Common myeloid progenitor, CD34-positive (primary cell): ENCODE data around the gene NDNF.

Source experiments
- CTCF ChIA-PET: fragments of 350-600 bp; sonication (Branson Sonifier 250); formaldehyde crosslinking; loops from one replicate; lab custom pipeline; 2021; ENCODE audit warnings: antibody characterized with exemption; lab: Charles Lee
- POLR2A ChIA-PET: fragments of 350-600 bp; sonication (Branson Sonifier 250); formaldehyde crosslinking; loops from one replicate; lab custom pipeline; 2021; ENCODE audit warnings: antibody characterized with exemption; lab: Charles Lee
- DNase-seq, 3 donors: peaks; one replicate each; pipeline versions ENCODE4 v3.0.0 to v3.0.0-alpha.2; 2013
- H3K27ac ChIP-seq, 2 experiments: 1 replicate in 1 of 2; 2 replicates in 1 of 2; pipeline ENCODE4 v1.7.0; 2013; ENCODE audit warnings: inconsistent platforms in 2 of 2, low read length in 2 of 2, mild to moderate bottlenecking in 2 of 2, low read depth in 1 of 2, moderate library complexity in 1 of 2; ENCODE audit not compliant: severe bottlenecking in 2 of 2, insufficient read depth in 1 of 2, poor library complexity in 1 of 2
- H3K27me3 ChIP-seq, 5 experiments: replicated peaks in 2 of 5; 1 replicate in 3 of 5; 2 replicates in 2 of 5; pipeline versions ENCODE4 v1.6.1 to v1.7.0; 2013; ENCODE audit warnings: low read length in 4 of 5, mild to moderate bottlenecking in 2 of 5, moderate library complexity in 2 of 5, inconsistent platforms in 1 of 5; ENCODE audit not compliant: insufficient read depth in 5 of 5, control insufficient read depth in 4 of 5
- H3K36me3 ChIP-seq, 4 experiments: 1 replicate in 2 of 4; 2 replicates in 2 of 4; pipeline versions ENCODE4 v1.6.1 to v1.7.0; 2013; ENCODE audit warnings: low read length in 3 of 4, control low read depth in 1 of 4, mild to moderate bottlenecking in 1 of 4; ENCODE audit not compliant: control insufficient read depth in 4 of 4, insufficient read depth in 4 of 4
- H3K4me1 ChIP-seq, 4 experiments: 1 replicate in 3 of 4; 2 replicates in 1 of 4; pipeline versions ENCODE4 v1.6.1 to v1.7.1; 2013; ENCODE audit warnings: low read length in 3 of 4, mild to moderate bottlenecking in 3 of 4, control low read depth in 1 of 4, inconsistent platforms in 1 of 4, moderate library complexity in 1 of 4; ENCODE audit not compliant: control insufficient read depth in 4 of 4, insufficient read depth in 4 of 4; ENCODE audit errors: control extremely low read depth in 1 of 4
- H3K4me3 ChIP-seq, 7 experiments: 1 replicate in 4 of 7; 2 replicates in 3 of 7; pipeline versions ENCODE4 v1.5.1 to v1.7.0; 2013; ENCODE audit warnings: mild to moderate bottlenecking in 7 of 7, low read length in 6 of 7, moderate library complexity in 6 of 7, inconsistent platforms in 2 of 7, low read depth in 2 of 7, control low read depth in 1 of 7; ENCODE audit not compliant: insufficient read depth in 4 of 7, control insufficient read depth in 1 of 7; ENCODE audit errors: extremely low read depth in 1 of 7
- H3K9me3 ChIP-seq, 5 experiments: 1 replicate in 4 of 5; 2 replicates in 1 of 5; pipeline versions ENCODE4 v1.6.1 to v1.7.1; 2013; ENCODE audit warnings: low read length in 4 of 5, mild to moderate bottlenecking in 2 of 5, inconsistent platforms in 1 of 5, low read depth in 1 of 5, moderate library complexity in 1 of 5; ENCODE audit not compliant: control insufficient read depth in 4 of 5, insufficient read depth in 2 of 5; ENCODE audit errors: control extremely low read depth in 1 of 5
- whole genome bisulfite sequencing: methylation state at CpG from one replicate; pipeline ENCODE4 v1.1.5; 2013; ENCODE audit not compliant: insufficient coverage; 5-methylcytosine and 5-hydroxymethylcytosine counted together

Gene NDNF

DNA sequence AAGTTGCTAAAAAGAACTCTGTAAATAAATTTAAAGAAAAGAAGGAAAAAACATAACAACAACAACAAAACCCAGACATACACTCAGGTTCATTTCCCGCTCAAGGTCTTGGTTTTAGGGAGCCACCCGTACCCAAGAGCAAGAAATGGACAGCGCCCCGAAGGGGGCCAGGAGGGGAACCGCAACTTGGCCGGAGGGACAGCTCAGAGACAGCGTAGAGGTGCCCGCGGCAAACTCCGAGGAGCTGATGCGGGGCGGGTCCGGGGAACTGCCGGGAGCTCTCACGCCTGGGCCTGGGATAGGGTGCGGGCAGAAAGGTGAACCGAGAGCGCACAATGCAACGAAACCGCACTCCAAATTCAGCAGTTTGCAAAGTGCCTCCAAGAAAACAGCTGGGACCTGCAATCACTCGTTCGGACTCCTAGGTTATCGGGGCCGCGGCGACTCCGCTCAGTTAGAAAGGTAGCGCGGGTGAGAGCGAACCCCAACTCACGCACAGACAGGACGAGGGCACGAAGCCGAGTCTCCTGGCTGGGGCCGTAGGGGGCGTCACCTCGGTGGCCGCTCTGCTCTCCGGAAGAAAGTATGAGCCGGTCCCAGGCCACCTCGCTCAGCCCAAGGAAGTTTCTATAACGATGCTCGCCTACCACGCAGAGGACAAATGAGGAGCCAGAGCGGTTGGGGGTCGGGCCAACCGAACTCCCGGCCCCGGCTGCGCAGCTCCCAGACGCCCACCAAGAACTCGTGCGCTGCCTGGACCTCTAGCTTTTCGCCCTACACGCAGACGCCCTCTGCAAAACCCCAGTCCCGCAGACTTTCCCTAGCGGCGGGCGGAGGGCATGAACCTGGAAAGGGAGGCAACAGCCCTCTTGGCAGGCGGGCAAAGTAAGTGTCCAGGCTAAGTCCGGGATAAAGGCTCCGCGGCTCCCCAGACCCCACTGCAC, 1.4 kb downstream of the NDNF start:
- H3K27ac ChIP-seq, result no peak overlapping the region
- H3K27me3 ChIP-seq, result peaks cover 29 to 90% (median 47%) of the 10 kb centered on the region in 5 experiments
- CTCF ChIA-PET, result interaction anchor here (1.1 to 1.5 kb wide), 4 partner anchors 12 to 354 kb away, joined by 3 read pairs; no protein-coding TSS in a partner anchor
- WGBS, result 3% methylated on average over 57 of the region's 64 CpGs
- POLR2A ChIA-PET, result no interaction called here
- H3K36me3 ChIP-seq, result no peaks in the 10 kb centered on the region
- DNase-seq, result peak; percentile 18 to 54 (median 46)
- H3K9me3 ChIP-seq, result no peaks in the 10 kb centered on the region
- H3K4me3 ChIP-seq, result peak overlapping the region in 6 of 7 experiments; percentile 6 to 71 (median 52)
- H3K4me1 ChIP-seq, result peaks cover 0 to 26% (median 22%) of the 10 kb centered on the region in 4 experiments

- Histone ChIP-seq H3K36me3 (no peaks in the 10 kb centered on the region), H3K27me3 (peaks cover 26 to 89% (median 44%) of the 10 kb centered on the region in 5 experiments), H3K27ac (no peak overlapping the region), H3K9me3 (no peaks in the 10 kb centered on the region), H3K4me1 (peaks cover 0 to 26% (median 22%) of the 10 kb centered on the region in 4 experiments), H3K4me3 (no peak overlapping the region)
- CTCF ChIA-PET, result interaction anchor here (1.1 to 1.4 kb wide), 2 partner anchors 13 to 20 kb away, joined by 3 read pairs; no protein-coding TSS in a partner anchor
- DNase-seq, result no peak
- POLR2A ChIA-PET, result no interaction called here
- 40% methylated on average over 4 of the region's 12 CpGs for WGBS
Observed at GRCh38 chr4:121070274-121070673, 2.1 kb downstream of the NDNF start.

DNA sequence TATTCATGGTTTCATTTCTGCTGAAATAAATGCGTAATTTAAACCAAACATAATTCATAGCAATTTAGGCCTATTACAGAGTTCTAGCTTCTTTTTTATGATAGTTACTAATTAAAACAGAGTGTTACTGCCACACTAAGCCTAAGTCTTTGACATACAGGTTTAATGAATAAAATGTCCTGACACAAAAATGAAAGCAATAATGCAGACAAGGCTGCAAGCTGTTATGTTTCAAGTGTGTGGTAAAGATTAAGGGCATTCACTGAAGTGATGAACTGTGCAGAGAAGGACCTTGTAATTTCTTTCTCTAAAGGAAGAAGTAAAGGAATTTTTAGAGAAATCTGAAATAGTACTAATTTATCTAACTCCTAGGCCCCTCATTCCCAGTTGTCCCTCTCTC, 2.9 kb downstream of the NDNF start:
- no peaks in the 10 kb centered on the region for H3K36me3 ChIP-seq
- DNase-seq, result no peak
- ChIA-PET POLR2A (no interaction called here), CTCF (no interaction called here)
- no peak overlapping the region for H3K27ac ChIP-seq
- peaks cover 0 to 26% (median 22%) of the 10 kb centered on the region in 4 experiments for H3K4me1 ChIP-seq
- no peaks in the 10 kb centered on the region for H3K9me3 ChIP-seq
- no CpG with 5 or more reads among the region's 1 CpG for WGBS
- H3K27me3 ChIP-seq, result peaks cover 20 to 91% (median 41%) of the 10 kb centered on the region in 5 experiments
- H3K4me3 ChIP-seq, result no peak overlapping the region

DNA sequence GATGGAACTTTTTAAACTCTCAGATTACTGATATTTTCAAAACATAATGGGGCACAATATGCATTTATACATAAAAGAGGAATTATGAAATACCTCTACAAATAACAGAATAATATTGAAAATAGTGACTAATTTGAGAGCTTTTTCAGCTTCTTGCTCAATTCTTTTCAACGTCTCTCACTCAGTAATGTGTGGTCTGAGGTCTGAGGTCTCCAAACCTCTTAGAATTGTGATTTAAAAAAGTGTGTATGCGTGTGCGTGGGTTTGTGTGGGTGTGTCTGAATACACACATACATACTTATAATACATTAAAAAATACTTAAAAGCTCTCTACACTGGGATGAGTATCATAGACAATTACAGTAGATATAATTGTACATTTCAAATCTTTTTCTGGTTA, 7.9 kb downstream of the NDNF start:
- DNase-seq, result peak in 2 of 3 donors; percentile 20 to 35
- no peak overlapping the region for H3K27ac ChIP-seq
- no peak overlapping the region for H3K4me3 ChIP-seq
- no peaks in the 10 kb centered on the region for H3K9me3 ChIP-seq
- CTCF ChIA-PET, result no interaction called here
- peaks cover 7 to 61% (median 20%) of the 10 kb centered on the region in 5 experiments for H3K27me3 ChIP-seq
- WGBS, result no CpG with 5 or more reads among the region's 3 CpGs
- POLR2A ChIA-PET, result no interaction called here
- peaks cover 0 to 5% (median 0%) of the 10 kb centered on the region in 4 experiments for H3K4me1 ChIP-seq
- no peaks in the 10 kb centered on the region for H3K36me3 ChIP-seq

DNA sequence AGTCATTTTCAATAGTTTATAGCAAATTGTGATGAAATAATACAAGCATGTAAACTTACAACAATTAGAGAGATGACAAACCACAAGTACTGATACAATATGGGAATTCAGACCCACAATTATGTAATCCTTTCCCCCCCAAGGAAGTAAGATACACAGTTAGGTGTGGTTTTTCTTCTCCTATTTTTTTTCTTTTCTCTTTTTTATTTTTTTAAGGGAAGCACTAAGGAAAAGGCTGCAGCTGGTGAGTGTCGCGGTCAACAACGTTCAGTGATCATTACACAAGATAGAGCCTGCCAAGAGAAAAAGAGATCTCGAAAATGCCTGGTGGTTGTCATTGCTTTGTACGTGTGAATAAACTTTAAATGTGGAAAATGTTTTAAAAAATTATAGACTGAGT, 9.8 kb downstream of the NDNF start:
- Histone ChIP-seq H3K4me1 (peaks cover 0 to 5% (median 0%) of the 10 kb centered on the region in 4 experiments), H3K27me3 (peaks cover 2 to 59% (median 11%) of the 10 kb centered on the region in 5 experiments), H3K27ac (no peak overlapping the region), H3K36me3 (no peaks in the 10 kb centered on the region), H3K9me3 (no peaks in the 10 kb centered on the region), H3K4me3 (no peak overlapping the region)
- WGBS, result 18% methylated on average over 4 of the region's 5 CpGs
- ChIA-PET CTCF (no interaction called here), POLR2A (no interaction called here)
- peak in 1 of 3 donors; percentile 34 for DNase-seq

GRCh38 chr4:121061861-121062260, 10.5 kb downstream of the NDNF start:
- no peaks in the 10 kb centered on the region for H3K36me3 ChIP-seq
- ChIA-PET POLR2A (no interaction called here), CTCF (no interaction called here)
- no peak overlapping the region for H3K4me3 ChIP-seq
- no peak overlapping the region for H3K27ac ChIP-seq
- no peaks in the 10 kb centered on the region for H3K9me3 ChIP-seq
- no CpG with 5 or more reads among the region's 3 CpGs for whole genome bisulfite sequencing
- H3K4me1 ChIP-seq, result peaks cover 0 to 5% (median 0%) of the 10 kb centered on the region in 4 experiments
- no peak for DNase-seq
- H3K27me3 ChIP-seq, result peaks cover 3 to 63% (median 14%) of the 10 kb centered on the region in 5 experiments

GRCh38 chr4:121061215-121061614, 11.1 kb downstream of the NDNF start:
- peaks cover 3 to 65% (median 12%) of the 10 kb centered on the region in 5 experiments for H3K27me3 ChIP-seq
- DNase-seq, result no peak
- no peaks in the 10 kb centered on the region for H3K36me3 ChIP-seq
- ChIA-PET POLR2A (no interaction called here), CTCF (no interaction called here)
- WGBS, result 95% methylated on average over 11 of the region's 12 CpGs
- H3K27ac ChIP-seq, result no peak overlapping the region
- no peak overlapping the region for H3K4me3 ChIP-seq
- H3K9me3 ChIP-seq, result no peaks in the 10 kb centered on the region
- H3K4me1 ChIP-seq, result peaks cover 0 to 5% (median 0%) of the 10 kb centered on the region in 4 experiments
